HFFc6 (cell line): ENCODE measurements around the gene DLG2. TPM values are rescaled to one million over a fixed set of nuclear protein-coding genes. Genes with fewer than 3 reads are reported as not detected.

ENCODE experiments used
- DNase-seq: peaks from one replicate; pipeline ENCODE4 v3.0.0-alpha.2; 2018
- H3K27ac Mint-ChIP-seq: 2 replicates; pipeline ENCODE4 v1.8.0; 2020; ENCODE audit warnings: mild to moderate bottlenecking, mixed read lengths
- H3K27me3 Mint-ChIP-seq: 2 replicates; pipeline ENCODE4 v1.8.0; 2021; ENCODE audit warnings: mild to moderate bottlenecking, moderate library complexity, mixed read lengths; ENCODE audit not compliant: insufficient read depth
- H3K36me3 Mint-ChIP-seq: 2 replicates; pipeline ENCODE4 v1.8.0; 2021; ENCODE audit warnings: low read depth, mixed read lengths
- H3K4me1 Mint-ChIP-seq: 2 replicates; pipeline ENCODE4 v1.8.0; 2020; ENCODE audit warnings: low read depth, mixed read lengths
- H3K4me3 Mint-ChIP-seq: 2 replicates; pipeline ENCODE4 v1.8.0; 2020; ENCODE audit warnings: mild to moderate bottlenecking, moderate library complexity, mixed read lengths
- H3K9me3 Mint-ChIP-seq: 2 replicates; pipeline ENCODE4 v1.8.0; 2020; ENCODE audit warnings: mild to moderate bottlenecking, mixed read lengths
- total RNA-seq, 6 experiments: library from RNA; stranded (reverse); fragmentation: NEBNext Ultra II Directional; extraction: Animal tissue kit (Norgen Biotek cat#: 25700); gene quantifications; 2 replicates in 1 of 6; 3 replicates in 5 of 6; pipeline ENCODE4 v1.2.3, GENCODE V29; 2021
- TF ChIP-seq, protein P1 (sequence below): fragments of 200-600 bp; sonication (generic); IDR thresholded peaks from 2 replicates; pipeline ENCODE4 v1.5.0; 2021; ENCODE audit warnings: antibody characterized with exemption, mild to moderate bottlenecking

Gene DLG2
- total RNA-seq, 6 experiments from 2014 or later: 0.39 to 1.00 (median 0.80) TPM; not detected in 1

DNA sequence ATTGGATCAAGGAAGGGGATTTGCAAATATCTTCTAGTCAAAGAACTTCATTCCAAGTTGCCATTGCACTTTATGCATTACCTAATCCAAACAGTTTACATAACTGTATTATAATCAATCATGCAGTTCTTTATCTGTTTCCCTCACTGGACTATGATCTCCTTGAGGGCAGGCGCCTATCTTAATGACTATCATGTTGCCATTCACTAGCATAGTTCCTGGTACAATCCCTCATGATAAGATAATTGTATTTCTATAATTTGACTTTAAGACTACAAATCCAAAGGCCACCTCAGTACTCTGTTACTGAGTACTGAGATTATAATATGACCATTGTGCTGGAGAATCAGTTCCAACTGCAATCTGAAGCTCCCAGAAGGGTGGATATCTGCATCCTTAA, 2062.3 kb downstream of the DLG2 start:
- TF ChIP-seq, protein P1, sequence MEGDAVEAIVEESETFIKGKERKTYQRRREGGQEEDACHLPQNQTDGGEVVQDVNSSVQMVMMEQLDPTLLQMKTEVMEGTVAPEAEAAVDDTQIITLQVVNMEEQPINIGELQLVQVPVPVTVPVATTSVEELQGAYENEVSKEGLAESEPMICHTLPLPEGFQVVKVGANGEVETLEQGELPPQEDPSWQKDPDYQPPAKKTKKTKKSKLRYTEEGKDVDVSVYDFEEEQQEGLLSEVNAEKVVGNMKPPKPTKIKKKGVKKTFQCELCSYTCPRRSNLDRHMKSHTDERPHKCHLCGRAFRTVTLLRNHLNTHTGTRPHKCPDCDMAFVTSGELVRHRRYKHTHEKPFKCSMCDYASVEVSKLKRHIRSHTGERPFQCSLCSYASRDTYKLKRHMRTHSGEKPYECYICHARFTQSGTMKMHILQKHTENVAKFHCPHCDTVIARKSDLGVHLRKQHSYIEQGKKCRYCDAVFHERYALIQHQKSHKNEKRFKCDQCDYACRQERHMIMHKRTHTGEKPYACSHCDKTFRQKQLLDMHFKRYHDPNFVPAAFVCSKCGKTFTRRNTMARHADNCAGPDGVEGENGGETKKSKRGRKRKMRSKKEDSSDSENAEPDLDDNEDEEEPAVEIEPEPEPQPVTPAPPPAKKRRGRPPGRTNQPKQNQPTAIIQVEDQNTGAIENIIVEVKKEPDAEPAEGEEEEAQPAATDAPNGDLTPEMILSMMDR: no peak
- DNase-seq: no peak
- Mint-ChIP-seq H3K4me3 (no peak overlapping the region), H3K27me3 (no peaks in the 10 kb centered on the region; the same call in 1 of the 2 replicates), H3K36me3 (no peaks in the 10 kb centered on the region), H3K4me1 (peaks cover 36% of the 10 kb centered on the region), H3K27ac (no peak overlapping the region), H3K9me3 (no peaks in the 10 kb centered on the region)

DNA sequence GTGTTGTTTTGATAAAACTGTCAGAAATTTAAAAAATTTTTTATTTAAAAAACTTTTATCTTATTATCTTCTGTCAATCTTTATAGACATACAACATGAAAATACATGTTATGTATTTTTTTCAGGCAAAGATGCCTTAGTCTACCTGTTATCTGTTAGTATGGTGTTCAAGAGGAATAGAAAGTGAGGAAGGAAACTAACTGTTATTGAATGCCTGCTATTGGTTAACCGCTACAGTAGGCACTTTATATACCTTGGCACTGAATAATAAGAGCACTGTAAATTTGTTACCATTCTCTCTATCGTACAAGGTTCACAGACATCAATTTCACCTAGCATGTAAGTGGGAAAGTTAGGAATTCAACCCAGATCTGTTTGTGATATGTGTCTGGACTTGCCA, 2068.9 kb downstream of the DLG2 start:
- H3K27ac Mint-ChIP-seq: no peak overlapping the region
- no peak for DNase-seq
- H3K4me1 Mint-ChIP-seq: no peaks in the 10 kb centered on the region
- H3K27me3 Mint-ChIP-seq: peaks cover 13% of the 10 kb centered on the region
- H3K4me3 Mint-ChIP-seq: no peak overlapping the region
- no peaks in the 10 kb centered on the region for H3K9me3 Mint-ChIP-seq
- no peaks in the 10 kb centered on the region for H3K36me3 Mint-ChIP-seq
- TF ChIP-seq, protein P1: no peak

DNA sequence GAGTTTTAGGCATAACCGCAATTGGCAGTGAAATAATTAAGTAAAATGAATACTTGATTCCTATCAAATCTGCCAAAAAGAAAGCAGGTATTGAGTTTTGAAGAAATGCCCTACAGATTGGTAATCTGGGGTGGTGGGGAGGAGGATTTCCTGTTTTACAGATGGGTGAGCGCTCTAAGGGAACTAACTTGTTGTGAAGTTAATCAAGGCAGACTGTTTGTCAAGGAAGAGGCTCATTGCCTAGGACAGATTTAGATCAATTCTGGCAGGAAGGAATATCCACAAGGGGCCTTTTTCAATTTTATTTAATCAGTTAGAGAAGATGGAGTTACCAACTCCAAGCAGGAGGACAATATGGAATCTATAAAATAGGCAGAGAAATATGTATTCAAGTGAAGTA, 2069.5 kb downstream of the DLG2 start:
- H3K4me3 Mint-ChIP-seq: no peak overlapping the region
- H3K27me3 Mint-ChIP-seq: peaks cover 13% of the 10 kb centered on the region
- H3K27ac Mint-ChIP-seq: no peak overlapping the region
- no peaks in the 10 kb centered on the region for H3K36me3 Mint-ChIP-seq
- no peaks in the 10 kb centered on the region for H3K4me1 Mint-ChIP-seq
- no peak for DNase-seq
- TF ChIP-seq, protein P1: no peak
- H3K9me3 Mint-ChIP-seq: no peaks in the 10 kb centered on the region

DNA sequence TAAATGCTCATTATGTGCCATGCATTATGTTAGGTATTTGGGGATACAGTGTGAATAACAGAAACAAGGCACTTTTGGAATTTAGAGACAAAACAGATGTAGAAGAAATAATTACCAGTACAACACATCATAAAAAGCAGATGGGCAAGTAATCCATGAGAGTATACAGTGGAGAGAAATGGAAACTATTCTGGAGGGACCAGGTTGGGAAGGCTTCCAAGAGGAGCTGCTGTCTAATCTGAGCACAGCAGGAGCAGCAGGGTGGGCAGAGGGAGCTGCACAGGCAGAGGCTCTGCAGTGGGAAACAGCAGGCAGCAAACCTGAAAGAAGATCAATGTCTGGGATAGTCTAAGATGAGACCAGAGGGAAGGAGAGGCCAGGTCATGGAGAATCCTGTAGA, 2072.3 kb downstream of the DLG2 start:
- no peaks in the 10 kb centered on the region for H3K4me1 Mint-ChIP-seq
- no peaks in the 10 kb centered on the region for H3K36me3 Mint-ChIP-seq
- no peak overlapping the region for H3K27ac Mint-ChIP-seq
- no peak for DNase-seq
- H3K9me3 Mint-ChIP-seq: no peaks in the 10 kb centered on the region
- H3K27me3 Mint-ChIP-seq: peaks cover 18% of the 10 kb centered on the region
- TF ChIP-seq, protein P1: no peak
- H3K4me3 Mint-ChIP-seq: no peak overlapping the region

DNA sequence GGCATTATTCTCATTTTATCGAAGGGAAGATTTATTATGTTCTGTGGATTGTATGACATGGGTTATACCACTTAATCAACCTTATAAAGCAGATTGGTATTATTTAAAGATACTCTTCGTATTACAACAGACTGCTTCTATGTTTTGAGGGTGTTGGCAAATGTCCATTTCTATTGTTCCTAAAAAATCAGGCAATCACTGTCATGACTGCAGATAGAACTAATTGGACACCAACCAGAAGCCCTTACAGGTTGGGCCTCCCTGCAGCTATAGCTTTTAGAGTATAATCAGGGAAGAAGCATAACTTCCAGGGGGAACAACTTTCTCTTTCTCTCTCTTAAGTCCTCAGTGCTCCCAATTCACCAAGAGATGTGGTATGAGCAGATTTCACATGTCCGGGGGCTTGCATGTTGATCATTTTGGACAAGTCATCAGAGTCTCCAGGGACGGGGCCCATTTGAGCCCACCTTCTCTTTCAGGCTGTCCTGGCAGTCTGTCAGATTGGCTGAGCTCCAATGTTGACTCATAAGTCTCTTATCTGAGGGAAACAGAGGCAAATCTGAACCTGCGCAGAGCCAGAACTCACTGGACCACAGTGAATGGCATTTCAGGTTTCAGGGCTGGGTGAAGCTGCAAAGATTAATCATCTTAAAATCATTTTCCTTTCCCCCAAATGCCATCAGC, 2077.0 kb downstream of the DLG2 start:
- no peaks in the 10 kb centered on the region for H3K36me3 Mint-ChIP-seq
- no peak overlapping the region for H3K4me3 Mint-ChIP-seq
- TF ChIP-seq, protein P1: no peak
- no peaks in the 10 kb centered on the region for H3K4me1 Mint-ChIP-seq
- H3K27ac Mint-ChIP-seq: no peak overlapping the region
- H3K27me3 Mint-ChIP-seq: peaks cover 13% of the 10 kb centered on the region; the same call in 1 of the 2 replicates
- no peak for DNase-seq
- H3K9me3 Mint-ChIP-seq: no peaks in the 10 kb centered on the region
